GM21737 (cell line): Measurements from ENCODE around the gene LTBP4.
"Not testable (repeated sequence)": the region's sequence is repeated elsewhere in the genome, so short reads cannot be mapped to it uniquely, and the experiment has no call there.

Source experiments
- ATAC-seq: cut with Tn5 transposase; IDR thresholded peaks from one replicate; pipeline ENCODE4 v1.9.1; 2021; ENCODE audit warnings: mild to moderate bottlenecking, moderate library complexity; ENCODE audit not compliant: unreplicated experiment

LTBP4 gene

DNA sequence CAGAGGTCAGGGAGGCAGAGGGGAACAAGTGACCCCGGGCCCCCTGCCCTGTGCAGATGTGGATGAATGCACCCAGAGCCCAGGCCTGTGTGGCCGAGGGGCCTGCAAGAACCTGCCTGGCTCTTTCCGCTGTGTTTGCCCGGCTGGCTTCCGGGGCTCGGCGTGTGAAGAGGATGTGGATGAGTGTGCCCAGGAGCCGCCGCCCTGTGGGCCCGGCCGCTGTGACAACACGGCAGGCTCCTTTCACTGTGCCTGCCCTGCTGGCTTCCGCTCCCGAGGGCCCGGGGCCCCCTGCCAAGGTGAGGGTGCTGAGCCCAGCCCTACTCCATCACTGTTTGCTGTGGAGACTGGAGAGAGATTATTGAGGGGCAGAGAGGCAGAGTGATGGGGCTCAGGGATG is 9.9 kb downstream of the LTBP4 start:
- no peak for ATAC-seq

DNA sequence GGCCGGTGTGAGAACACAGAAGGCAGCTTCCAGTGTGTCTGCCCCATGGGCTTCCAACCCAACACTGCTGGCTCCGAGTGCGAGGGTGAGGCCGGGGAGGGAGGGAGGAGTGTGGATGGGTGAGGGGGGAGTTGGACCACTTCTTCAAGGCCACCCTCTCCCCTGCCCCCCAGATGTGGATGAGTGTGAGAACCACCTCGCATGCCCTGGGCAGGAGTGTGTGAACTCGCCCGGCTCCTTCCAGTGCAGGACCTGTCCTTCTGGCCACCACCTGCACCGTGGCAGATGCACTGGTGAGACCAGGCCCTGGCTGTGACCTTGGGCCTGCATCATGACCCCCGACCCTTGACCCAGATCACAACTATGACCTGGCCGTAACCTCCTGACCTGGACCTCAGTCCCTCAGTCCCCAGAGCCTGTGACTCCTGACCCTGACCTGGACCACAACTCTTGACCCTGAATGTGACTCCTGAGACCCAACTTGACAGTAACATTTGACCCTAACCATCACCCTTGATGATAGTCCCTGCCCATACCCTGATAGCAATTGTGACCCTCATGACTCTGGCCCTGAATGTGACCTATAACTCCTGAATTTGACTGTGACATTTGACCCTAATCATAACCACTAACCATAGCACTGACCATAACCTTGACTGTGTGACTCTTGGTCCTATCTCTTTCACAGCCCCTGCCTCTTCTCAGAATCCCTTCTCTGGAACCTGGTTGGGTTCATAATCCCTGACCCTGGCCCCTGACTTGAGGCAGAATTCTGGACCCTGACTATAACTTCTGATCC is 10.9 kb downstream of the LTBP4 start:
- ATAC-seq, result no peak

DNA sequence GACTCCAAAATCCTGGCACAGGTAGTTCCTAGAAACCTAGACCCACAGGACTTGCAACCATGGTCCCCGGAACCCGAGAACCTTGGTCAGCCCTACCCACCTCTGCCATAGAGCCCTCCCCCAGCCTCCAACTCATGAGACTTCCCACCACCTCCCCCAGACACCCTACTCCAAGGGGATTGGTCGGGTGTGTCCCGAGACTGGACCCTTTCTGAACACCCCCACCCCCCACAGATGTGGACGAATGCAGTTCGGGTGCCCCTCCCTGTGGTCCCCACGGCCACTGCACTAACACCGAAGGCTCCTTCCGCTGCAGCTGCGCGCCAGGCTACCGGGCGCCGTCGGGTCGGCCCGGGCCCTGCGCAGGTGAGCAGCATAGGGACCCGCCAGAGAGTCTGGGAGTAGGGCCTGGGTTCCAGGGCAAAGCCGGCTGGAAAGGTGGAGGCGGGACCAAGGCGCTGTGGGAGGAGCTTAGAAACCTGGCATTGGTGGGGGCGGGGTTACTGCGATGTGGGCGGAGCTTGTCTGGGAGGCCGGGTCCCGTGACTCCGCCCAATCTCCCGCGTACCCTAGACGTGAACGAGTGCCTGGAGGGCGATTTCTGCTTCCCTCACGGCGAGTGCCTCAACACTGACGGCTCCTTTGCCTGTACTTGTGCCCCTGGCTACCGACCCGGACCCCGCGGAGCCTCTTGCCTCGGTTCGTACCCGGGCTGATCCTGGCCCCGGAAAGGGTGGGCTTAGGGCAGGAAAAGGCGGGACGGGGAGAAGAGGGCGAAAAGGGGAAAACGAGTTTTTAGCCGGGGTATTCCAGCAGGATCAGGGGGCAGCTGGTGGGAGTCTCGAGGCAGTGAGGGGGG is 11.9 kb downstream of the LTBP4 start:
- ATAC-seq, result no peak

DNA sequence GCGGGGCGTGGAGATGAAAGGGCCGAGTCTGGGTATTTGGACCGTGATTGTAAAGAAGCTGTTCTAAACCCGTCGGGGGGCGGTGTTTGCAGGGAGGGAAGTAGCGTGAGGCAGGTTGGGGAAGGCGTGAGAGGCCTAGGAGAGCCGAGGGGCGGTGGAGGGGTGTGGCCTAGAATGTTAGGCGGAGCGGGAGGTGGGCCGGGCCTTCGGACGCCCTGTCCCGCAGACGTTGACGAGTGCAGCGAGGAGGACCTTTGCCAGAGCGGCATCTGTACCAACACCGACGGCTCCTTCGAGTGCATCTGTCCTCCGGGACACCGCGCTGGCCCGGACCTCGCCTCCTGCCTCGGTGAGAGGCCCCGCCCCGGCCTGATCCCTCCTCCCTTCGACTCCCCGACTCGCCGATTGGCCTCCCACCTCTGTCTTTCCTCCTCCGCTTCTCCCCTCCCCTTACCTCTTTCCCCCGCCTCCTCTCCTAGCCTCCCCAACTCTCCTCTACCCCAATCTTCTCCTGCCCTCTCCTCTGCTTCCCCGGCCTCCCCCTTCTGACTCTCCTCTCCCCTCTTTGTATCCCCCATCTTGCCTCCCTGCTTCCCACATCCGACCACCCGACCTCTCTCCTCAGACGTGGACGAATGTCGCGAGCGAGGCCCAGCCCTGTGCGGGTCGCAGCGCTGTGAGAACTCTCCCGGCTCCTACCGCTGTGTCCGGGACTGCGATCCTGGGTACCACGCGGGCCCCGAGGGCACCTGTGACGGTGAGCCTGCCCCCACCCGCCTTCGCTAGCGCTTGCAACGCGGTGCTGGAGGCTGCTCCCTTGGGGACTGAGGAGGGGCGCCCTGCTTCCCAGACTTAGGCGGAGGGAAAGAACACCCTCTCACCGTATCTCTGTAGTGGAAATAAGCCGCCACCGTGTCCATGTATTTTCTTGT is 12.8 kb downstream of the LTBP4 start:
- ATAC-seq, result peak; percentile 49

DNA sequence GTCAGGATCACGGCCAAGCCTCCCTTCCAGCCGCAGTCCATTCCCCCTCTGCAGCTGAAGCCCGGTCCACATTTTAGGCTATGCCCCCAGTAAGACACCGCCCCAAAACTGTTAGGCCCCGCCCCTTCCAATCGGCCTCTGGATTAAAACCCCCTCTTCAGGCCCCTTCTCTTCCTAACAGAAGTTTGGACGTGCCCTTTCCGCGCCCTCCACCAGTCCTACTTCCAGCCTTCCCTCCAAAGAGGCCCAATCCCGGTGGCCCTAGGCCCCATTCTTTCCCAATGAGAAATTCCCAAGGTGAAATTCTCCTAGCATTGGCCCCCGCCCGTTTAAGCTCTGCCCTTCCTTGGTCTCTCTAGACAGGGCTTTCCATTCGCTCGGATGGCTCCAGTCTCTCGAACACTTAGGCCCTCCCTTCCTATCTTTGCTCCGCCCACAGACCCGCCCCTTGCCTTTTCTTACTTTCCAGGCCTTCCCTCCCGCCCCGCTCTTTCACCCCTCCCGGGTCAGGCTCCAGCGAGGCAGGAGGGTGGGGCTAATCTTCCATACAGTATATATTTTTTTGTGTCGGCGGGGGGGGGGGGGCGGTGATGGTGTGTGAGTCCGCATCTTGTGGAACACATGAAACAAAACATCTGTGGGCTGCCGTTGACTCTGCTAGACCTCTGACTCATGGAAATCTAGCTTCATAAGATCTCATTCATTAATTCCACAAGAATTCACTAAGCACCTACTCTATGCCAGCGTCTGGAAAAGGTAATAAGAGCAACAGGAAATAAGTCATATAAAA is 13.6 kb downstream of the LTBP4 start:
- ATAC-seq, result no peak

DNA sequence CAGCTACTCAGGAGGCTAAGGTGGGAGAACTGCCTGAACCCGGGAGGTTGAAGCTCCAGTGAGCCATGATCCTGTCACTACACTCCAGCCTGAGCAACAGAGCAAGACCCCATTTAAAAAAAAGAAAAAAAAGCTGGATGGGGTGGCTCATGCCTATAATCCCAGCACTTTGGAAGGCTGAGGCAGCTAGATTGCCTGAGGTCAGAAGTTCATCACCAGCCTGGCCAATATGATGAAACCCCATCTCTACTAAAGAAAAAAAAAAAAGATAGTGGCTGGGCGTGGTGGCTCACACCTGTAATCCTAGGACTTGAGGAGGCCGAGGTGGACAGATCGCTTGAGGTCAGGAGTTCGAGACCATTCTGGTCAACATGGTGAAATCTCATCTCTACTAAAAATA is 15.0 kb downstream of the LTBP4 start:
- ATAC-seq, result no peak

DNA sequence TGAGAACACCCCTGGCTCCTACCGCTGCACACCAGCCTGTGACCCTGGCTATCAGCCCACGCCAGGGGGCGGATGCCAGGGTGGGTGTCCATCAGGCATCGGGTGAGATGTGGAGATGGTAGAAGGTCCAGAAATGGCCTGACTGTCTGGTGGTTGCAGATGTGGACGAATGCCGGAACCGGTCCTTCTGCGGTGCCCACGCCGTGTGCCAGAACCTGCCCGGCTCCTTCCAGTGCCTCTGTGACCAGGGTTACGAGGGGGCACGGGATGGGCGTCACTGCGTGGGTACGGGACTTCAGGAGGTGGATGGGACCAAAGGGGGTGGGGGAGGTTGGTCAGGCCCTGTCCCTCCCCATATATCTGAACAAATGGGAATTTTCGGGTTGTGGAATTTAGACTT is 15.8 kb downstream of the LTBP4 start:
- no peak for ATAC-seq

DNA sequence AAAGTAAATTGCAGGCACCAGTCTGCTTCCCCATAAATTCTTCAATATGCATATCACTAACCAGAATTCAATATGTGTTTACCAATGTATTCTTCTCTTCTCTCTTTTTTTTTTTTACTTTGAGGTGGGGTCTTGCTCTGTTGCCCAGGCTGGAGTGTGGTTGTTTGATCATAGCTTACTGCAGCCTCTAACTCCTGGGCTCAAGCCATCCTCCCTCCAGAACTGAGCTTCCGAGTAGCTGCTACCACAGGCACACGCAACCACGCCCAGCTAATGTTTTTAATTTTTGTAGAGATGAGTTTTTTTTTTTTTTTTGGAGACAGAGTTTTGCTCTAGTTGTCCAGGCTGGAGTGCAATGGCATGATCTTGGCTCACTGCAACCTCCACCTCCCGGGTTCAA is 16.8 kb downstream of the LTBP4 start:
- no peak for ATAC-seq

DNA sequence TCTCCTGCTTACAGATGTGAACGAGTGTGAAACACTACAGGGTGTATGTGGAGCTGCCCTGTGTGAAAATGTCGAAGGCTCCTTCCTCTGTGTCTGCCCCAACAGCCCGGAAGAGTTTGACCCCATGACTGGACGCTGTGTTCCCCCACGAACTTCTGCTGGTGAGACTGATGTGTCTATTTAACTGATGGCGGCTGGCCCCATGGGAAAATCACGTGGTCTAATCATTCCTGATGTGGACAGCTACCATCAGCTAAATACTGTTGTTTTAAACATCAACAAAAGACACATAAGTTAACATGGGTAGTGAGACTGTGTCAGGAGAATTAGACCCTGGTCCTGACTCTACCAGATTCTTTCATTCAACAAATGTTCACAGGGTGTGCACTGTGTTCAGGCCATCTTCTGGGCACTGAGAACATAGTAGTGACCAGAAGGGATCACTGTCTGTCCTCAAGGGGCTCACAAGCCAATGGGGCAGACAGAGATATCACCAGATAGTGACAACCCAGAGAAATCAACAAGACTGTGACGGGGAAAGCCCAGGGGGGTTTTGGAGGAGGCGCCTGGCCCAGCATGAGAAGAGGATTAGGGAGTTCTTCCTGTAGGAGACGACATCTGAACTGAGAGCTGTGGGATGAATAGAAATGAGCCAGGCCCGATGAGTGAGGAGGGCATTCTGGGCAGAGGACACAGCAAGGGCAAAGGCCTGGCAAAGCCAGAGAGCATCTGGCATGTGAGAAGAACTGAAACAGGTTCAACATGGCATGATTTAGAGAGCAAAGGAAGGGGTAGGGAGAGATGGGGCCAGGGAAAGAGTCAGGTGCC is 18.4 kb downstream of the LTBP4 start:
- ATAC-seq, result no peak

DNA sequence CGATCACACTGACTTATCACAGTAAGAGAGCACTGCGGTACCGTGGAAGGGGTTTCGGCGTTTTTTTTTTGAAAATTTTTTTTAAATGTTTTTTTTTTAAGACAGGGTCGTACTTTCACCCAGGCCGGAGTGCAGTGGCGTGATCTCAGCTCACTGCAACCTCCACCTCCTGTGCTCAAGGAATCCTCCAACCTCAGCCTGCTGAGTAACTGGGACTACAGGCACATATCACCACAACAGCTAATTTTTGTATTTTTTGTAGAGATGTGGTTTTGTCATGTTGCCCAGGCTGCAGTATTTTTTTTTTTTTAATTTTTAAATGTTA is 19.0 kb downstream of the LTBP4 start:
- no peak for ATAC-seq

DNA sequence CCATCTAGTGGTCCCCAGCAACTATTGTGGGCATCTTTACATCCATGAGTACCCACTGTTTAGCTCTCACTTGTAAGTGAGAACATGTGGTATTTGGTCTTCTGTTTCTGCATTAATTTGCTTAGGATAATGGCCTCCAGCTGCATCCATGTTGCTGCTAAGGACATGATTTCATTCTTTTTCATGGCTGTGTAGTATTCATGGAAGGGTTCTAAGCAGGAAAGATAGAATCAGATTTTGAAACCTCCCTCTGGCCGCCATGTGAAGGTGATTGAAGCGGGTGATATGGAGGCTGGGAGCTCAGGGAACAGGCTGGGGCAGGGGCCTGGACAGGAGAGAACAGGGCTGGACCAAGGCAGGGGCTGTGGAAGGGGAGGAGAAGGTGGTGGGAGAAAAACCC is 20.1 kb downstream of the LTBP4 start:
- ATAC-seq, result no peak

DNA sequence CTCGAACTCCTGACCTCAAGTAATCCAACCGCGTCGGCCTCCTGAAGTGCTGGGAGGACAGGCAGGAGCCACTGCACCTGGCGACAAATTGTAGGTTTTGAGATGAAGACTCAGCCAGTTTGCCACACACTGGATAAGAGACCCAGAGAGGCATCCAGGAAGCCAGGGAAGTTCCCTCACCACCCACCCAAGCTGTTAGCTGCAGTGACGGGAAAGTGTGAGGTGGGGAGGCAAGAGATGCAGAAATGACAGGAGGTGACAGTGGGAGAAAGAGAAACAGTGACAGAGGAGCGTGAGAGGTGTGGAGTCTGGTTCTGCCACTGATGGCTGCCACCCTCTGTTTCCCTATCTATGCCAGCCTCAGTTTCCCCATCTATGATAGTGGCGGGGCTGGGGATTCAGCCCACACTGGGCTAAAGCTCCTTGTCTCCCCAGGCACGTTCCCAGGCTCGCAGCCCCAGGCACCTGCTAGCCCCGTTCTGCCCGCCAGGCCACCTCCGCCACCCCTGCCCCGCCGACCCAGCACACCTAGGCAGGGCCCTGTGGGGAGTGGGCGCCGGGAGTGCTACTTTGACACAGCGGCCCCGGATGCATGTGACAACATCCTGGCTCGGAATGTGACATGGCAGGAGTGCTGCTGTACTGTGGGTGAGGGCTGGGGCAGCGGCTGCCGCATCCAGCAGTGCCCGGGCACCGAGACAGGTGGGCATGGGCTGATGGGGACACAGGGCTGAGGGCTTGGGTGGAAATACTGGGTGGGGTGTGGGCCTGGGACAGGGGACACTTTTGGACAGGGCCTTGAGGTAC is 21.0 kb downstream of the LTBP4 start:
- no peak for ATAC-seq

DNA sequence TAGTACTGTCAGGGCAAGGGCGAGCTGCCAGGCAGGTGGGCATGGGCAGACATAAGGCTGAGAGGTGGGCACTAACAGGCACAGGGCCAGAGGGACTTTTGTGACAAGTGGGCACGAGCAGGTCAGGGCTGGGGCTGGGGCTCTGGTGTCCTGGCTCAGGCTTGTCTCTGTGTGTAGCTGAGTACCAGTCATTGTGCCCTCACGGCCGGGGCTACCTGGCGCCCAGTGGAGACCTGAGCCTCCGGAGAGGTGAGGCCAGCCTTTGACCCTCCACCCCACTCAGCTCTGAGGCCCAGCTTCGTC is 21.6 kb downstream of the LTBP4 start:
- no peak for ATAC-seq

DNA sequence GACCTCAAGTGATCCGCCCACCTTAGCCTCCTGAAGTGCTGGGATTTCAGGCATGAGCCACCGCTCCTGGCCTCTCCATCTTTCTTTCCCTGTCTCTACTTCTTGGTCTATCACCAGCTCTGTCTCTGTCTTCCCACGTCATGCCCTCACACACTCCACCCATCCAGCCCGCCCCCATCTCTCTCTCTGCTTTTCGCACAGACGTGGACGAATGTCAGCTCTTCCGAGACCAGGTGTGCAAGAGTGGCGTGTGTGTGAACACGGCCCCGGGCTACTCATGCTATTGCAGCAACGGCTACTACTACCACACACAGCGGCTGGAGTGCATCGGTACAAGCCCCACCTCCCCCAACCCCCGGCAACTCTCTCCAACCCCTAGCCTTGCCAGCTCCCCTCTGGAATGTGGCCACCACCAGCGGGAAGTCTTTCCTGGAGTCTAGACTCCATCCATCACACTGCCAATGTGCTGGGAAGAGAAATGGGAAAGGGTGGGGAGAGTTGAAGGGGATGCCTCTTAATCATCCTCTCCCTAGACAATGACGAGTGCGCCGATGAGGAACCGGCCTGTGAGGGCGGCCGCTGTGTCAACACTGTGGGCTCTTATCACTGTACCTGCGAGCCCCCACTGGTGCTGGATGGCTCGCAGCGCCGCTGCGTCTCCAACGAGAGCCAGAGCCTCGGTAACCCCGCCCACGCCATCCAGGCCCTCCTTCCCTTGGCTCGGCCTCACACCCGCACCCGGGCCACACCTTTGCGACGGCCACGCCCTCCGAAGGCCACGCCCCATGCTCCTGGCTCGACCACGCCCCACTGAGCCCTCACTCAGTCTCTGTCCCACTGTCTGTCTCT is 22.5 kb downstream of the LTBP4 start:
- no peak for ATAC-seq

DNA sequence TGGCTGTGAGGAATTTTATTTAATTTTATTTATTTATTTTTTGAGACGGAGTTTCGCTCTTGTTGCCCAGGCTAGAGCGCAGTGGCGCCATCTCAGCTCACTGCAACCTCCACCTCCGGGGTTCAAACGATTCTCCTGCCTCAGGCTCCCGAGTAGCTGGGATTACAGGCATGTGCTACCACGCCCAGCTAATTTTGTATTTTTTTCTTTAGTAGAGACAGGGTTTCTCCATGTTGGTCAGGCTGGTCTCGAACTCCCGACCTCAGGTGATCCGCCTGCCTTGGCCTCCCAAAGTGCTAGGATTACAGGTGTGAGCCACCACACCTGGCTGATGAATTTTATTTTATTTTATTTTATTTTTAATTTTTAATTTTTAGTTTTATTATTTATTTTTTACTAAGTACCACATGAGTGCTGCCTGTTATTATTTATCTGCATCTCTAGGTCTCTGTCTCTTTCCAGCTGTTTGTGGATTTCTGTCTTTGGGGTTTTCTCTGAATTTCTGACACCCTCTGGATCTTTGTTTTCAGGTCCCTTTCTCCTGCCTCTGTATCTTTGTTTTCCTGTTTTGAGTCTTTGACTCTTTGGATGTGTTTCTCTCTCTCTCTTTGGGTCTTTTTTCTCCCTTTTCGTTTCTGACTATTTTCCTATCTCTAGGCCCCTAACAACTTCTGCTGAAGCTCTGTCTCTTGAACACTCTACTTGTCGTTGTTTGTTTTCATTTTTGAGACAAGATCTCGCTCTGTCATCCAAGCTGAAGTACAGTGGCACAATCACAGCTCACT is 23.4 kb downstream of the LTBP4 start:
- ATAC-seq, result not testable (repeated sequence)

DNA sequence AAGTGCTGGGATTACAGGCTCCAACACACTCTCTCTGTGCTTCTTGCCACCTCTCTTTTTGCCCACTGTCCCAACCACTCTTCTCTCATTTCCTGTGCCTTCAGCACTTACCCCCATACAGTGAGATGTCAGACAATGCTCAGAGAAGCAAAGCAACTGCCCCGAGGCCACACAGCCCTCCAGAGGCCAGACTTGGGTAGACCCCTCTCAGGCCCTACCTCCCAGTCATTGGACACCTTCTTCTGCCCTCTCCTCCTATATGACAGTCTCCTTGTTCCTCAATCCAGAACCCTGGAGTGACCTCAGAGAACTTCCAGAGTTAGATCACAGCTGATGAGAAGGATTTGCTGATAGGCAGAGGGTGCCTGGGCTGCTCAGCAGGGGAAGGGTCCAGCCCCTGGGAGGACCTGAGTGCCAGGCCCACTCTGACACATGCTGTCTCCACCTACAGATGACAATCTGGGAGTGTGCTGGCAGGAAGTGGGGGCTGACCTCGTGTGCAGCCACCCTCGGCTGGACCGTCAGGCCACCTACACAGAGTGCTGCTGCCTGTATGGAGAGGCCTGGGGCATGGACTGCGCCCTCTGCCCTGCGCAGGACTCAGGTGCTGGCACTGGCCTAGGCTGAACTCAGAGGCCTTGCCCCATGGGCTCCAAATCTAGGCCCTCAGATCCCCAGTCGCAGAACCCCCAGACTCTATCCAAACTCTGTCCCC is 24.4 kb downstream of the LTBP4 start:
- no peak for ATAC-seq

DNA sequence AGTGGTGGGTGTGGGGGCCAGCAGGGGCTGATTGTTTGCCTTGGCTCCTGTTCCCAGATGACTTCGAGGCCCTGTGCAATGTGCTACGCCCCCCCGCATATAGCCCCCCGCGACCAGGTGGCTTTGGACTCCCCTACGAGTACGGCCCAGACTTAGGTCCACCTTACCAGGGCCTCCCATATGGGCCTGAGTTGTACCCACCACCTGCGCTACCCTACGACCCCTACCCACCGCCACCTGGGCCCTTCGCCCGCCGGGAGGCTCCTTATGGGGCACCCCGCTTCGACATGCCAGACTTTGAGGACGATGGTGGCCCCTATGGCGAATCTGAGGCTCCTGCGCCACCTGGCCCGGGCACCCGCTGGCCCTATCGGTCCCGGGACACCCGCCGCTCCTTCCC is 25.7 kb downstream of the LTBP4 start:
- no peak for ATAC-seq
